HFF-Myc (cell line): ENCODE results near the gene ZNF358.

Source experiments
- DNase-seq: peaks from one replicate; pipeline ENCODE4 v3.0.0-alpha.2; 2011; ENCODE audit warnings: low read depth; ENCODE audit errors: extremely low read depth
- H3K4me3 ChIP-seq: replicated peaks from 2 replicates; pipeline ENCODE4 v1.5.1; 2011; ENCODE audit warnings: low read depth, mild to moderate bottlenecking, control low read depth, low read length
- TF ChIP-seq, protein P1 (sequence below): IDR thresholded peaks from 2 replicates; pipeline ENCODE4 v1.5.1; 2012; ENCODE audit warnings: mild to moderate bottlenecking, low read depth, low read length, control low read depth; ENCODE audit errors: missing control alignments

ZNF358 gene

DNA sequence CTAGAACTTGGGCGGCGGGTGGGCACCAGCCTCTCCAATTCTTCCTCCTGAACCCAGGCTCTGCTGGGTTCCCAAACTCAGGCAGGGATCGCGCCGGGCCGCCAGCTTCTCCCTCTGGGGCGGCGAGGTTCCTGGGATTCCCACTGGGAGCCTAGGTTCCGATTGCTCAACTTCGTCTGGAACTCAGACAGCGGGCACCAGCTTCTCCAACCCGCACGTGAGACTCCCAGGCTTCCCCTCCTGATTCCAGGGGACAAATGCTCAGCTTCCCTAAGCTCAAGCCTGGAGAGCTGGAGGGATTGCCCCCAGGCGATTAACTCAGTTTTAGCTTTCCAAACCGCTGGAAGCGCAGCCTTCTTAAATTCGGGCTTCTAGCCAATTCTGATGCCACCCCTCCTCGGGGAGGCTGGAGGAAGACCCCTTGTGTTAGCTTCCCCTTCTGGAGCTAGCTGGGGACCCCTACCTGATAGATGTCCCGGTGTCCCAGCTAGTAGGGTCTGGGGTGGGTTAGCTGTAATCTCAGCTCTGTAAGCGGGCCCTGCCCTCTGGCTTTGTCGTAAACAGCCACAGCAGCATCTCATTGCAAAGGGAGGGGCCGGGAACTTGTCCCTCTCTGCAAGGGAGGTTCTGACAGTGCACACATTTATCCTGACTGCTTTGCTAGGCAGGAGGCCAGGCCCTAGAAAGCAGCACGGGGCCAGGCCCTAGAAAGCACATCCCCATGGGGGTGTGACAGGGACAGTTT is 7.2 kb downstream of the ZNF358 start:
- DNase-seq: no peak
- H3K4me3 ChIP-seq: peak overlapping the region; percentile 60
- TF ChIP-seq, protein P1, sequence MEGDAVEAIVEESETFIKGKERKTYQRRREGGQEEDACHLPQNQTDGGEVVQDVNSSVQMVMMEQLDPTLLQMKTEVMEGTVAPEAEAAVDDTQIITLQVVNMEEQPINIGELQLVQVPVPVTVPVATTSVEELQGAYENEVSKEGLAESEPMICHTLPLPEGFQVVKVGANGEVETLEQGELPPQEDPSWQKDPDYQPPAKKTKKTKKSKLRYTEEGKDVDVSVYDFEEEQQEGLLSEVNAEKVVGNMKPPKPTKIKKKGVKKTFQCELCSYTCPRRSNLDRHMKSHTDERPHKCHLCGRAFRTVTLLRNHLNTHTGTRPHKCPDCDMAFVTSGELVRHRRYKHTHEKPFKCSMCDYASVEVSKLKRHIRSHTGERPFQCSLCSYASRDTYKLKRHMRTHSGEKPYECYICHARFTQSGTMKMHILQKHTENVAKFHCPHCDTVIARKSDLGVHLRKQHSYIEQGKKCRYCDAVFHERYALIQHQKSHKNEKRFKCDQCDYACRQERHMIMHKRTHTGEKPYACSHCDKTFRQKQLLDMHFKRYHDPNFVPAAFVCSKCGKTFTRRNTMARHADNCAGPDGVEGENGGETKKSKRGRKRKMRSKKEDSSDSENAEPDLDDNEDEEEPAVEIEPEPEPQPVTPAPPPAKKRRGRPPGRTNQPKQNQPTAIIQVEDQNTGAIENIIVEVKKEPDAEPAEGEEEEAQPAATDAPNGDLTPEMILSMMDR: no peak

DNA sequence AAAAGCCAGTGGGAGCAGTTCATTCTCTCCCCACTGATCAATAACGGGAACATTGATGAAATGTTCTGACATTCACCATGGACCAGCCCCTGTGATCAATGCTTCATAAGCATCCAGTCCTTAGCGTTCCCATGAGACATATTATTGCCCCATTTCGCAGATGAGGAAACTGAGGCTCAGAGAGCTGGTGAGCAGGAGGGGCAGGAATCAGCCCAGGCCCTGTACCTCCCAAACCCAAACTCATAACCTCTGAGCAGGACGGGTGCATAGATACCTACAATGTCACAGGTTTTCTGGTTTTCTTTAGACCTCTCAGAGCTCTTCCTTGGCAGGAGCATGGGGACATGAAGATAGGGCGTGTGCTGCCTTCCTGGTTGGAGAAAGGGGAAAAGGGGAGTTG is 8.6 kb downstream of the ZNF358 start:
- TF ChIP-seq, protein P1: no peak
- no peak for DNase-seq
- no peak overlapping the region for H3K4me3 ChIP-seq

DNA sequence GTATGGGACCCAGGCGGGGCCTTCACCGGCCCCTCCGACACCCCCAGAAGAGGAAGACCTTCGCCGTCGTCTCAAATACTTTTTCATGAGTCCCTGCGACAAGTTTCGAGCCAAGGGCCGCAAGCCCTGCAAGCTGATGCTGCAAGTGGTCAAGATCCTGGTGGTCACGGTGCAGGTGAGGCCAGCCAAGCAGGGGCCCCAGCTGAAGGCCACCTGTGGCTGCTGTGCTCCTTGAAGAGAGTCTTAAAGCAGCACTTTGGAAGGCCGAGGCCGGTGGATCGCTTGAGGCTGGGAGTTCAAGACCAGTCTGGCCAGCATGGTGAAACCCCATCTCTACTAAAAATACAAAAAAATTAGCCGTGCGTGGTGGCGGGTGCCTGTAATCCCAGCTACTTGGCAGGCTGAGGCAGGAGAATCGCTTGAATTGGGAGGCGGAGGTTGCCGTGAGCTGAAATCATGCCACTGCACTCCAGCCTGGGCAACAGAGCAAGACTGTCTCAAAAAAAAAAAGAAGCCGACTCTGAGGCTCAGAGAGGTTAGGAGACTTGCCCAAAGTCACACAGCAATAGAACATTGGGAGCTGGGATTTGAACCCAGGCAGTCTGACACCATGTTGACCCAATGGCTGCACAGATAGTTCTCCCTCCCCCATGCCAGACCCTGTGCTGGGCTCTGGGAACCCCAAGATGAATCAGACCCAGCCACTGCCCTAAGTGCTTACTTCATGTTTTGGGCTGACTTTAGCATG is 9.3 kb downstream of the ZNF358 start:
- no peak for DNase-seq
- H3K4me3 ChIP-seq: no peak overlapping the region

DNA sequence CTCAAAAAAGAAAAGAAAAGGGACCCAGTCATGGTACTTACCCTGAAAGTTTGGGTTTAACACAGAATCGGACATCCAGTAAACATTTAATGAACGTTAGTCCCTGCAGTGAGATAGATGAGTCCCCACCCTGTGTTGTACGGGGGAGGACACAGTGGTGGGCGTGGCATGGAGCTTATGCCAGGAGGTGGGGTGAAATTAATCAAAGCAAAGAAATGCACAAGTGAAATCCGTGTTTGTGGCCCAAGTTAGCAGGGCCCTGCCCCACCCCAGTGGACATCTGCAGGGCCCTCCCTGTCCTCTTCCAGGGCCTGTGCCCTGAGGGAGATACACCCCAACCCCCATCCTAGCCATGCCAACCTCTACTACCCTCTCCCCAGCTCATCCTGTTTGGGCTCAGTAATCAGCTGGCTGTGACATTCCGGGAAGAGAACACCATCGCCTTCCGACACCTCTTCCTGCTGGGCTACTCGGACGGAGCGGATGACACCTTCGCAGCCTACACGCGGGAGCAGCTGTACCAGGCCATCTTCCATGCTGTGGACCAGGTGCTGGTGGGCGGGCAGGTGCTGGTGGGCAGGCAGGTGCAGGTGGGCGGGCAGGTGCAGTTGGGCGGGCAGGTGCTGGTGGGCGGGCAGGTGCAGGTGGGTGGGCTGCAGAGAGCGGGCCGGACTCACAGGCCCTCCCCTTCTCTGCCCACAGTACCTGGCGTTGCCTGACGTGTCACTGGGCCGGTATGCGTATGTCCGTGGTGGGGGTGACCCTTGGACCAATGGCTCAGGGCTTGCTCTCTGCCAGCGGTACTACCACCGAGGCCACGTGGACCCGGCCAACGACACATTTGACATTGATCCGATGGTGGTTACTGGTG is 10.4 kb downstream of the ZNF358 start:
- no peak for DNase-seq
- TF ChIP-seq, protein P1: no peak
- no peak overlapping the region for H3K4me3 ChIP-seq

More for the DNA sequence above, 9.3 kb downstream of the ZNF358 start:
- TF ChIP-seq, protein P1: no peak

DNA sequence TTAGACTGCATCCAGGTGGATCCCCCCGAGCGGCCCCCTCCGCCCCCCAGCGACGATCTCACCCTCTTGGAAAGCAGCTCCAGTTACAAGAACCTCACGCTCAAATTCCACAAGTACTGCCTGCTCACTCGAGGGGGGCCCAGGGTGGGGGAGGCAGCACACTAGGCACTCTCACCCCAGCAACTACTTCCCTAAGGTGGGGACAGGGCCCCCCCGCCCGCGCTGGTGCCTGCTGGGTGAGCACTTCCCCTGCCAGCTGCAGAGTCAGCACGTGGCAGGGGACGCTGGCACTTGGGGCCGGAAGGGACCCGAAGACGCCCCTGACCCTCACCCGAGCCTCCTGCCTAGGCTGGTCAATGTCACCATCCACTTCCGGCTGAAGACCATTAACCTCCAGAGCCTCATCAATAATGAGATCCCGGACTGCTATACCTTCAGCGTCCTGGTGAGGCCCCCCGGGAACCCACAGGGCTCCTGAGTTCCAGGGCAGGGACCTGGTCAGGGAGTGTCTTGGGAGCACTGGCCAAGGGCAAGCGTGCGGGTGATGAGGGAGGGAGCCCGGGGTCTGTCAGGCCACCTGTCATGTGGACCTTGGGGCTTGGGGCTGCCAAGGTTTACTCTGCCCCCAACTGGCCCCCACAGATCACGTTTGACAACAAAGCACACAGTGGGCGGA is 11.8 kb downstream of the ZNF358 start:
- no peak overlapping the region for H3K4me3 ChIP-seq
- TF ChIP-seq, protein P1: no peak
- DNase-seq: no peak

- DNase-seq: no peak
- no peak overlapping the region for H3K4me3 ChIP-seq
- TF ChIP-seq, protein P1: no peak
Observed at GRCh38 chr19:7528192-7528519, 12.3 kb downstream of the ZNF358 start.
